GM04504 (cell line): ENCODE results near the gene SHISAL2A.

Experiments
- DNase-seq: peaks from one replicate; pipeline ENCODE4 v3.0.0-alpha.2; 2012; ENCODE audit warnings: low read depth

Gene SHISAL2A

DNA sequence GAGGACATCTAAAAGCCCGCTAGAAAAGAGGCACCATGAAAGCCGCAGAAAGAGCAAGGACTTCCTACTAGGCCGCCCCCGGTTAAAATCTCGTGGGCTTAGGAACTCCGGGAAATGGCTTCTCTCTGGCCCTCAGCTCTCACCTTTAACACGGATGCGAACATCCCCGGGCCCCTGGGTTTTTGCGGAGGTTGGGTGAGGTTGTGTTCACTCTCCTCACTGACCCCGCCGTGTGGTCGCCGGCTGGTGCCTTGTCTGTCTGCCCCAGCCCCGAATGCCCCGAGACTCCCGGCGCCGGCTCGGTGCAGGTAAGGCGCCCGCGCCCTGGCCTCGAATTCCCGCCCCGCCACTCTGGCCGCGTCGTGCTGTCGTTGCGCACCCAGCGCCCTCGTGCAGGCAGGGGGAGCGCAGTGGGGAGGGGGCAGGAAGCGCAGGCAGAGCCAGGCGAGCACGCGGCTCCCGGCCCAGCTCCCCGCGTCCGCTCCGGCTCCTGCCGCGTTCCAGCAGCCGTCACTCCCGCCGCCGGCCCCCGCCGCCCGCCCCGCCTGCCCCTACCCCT lies at the start of gene SHISAL2A:
Gene SHISAL2A (plus strand): TSS at position 437 of the 559 bp plus-strand sequence. CDS start 326 bp downstream, outside the sequence.
- DNase-seq: no peak

GRCh38 chr1:52585474-52585873 lies 47.5 kb upstream of the SHISAL2A start:
- no peak for DNase-seq

- DNase-seq: no peak
These were observed 44.9 kb upstream of the SHISAL2A start for GRCh38 chr1:52588027-52588426.

GRCh38 chr1:52588535-52588934 lies 44.4 kb upstream of the SHISAL2A start:
- no peak for DNase-seq

DNA sequence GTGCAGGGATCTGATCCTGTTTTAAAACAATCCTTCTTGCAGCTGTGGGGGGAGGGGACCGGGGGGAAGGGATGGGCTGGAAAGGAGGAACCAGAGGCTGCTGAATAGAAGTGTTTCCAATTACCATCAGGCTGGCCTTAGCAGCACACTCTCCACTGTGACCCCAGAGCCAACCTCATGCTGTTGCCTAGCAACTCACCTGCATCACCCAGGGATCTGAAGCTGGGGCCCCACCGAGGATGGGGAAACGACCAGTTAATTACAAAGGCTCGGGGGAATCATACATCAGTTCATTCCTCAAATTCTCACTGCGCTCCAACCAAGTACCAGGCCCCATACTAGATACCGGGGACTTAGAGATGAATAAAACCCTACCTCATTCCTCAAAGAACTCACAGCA lies 42.7 kb upstream of the SHISAL2A start:
- no peak for DNase-seq

DNA sequence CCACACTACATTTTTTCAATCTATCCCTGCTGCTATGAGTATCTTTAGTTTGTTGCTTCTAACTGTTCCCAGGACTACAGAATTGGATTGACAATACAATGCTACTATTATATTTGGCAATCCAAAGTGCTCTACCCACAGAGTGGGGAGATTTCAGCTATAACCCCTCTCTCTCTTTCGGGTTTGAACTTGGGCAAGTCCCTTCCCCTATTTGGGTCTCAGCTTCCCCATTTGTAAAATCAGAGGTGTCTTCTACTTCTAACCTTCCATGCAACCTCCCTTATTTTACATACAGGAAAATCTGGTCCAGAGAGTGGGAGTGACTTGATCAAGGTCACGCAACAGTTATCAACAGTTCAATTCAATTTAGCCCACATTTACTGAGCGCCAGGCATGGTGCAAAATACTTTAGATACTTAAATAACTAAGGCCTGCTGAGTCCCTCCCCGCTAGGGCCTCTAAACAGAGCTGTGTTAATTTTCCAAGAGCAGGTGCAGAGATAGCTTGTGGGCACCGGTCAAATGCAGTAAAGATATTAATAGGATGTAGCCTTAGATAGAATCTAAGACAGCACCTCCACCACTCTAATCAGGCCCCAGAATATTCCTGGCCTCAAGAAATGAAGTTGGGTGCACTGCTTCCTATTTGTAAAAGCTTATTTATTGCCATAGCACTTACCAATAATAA lies 40.2 kb upstream of the SHISAL2A start:
- no peak for DNase-seq

GRCh38 chr1:52593495-52593894 lies 39.5 kb upstream of the SHISAL2A start:
- no peak for DNase-seq

- DNase-seq: no peak
These were observed 37.9 kb upstream of the SHISAL2A start for GRCh38 chr1:52595061-52595460.

- DNase-seq: no peak
These were observed 35.1 kb upstream of the SHISAL2A start for GRCh38 chr1:52597912-52598311.

- no peak for DNase-seq
These were observed 34.2 kb upstream of the SHISAL2A start for GRCh38 chr1:52598729-52599128.

DNA sequence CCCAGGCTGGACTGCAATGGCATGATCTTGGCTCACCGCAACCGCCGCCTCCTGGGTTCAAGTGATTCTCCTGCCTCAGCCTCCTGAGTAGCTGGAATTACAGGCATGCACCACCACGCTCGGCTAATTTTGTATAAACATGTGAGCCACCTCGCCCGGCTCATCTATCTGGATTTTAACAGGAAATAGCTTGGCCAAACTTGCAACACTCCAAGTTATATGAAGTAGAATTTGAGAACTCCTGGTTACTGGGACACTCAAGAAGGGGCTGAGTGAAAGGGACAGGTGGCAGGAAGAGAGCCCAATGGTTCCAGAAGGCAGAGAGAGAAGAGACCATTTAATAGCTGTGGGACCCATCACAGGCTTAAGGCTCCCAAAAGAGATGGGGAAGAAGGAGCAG lies 33.7 kb upstream of the SHISAL2A start:
- DNase-seq: no peak

- no peak for DNase-seq
These were observed 32.3 kb upstream of the SHISAL2A start for GRCh38 chr1:52600533-52601179.

DNA sequence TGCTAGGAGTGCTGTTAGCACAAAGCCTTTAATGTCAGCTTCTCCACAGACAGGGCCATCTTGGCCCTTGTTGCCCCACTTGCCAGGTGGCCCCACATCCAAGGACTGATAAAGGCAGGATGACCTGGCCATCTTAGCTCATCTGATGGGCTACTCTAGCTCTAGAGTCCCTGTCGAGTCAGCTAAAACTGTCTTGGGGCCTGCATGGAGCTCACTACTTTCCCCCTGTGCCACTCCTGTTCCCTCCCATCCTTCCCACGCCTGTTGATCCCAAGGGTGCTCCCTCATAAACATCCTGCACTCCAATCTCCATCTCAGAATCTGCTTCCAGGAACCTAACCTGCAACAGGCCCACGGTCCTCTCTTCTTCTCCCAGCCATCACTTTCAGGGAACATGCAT lies 31.4 kb upstream of the SHISAL2A start:
- DNase-seq: no peak

GRCh38 chr1:52601991-52602855 lies 30.7 kb upstream of the SHISAL2A start, which contains the start of gene GPX7:
GPX7 (plus strand) TSS chr1:52602371; CDS start chr1:52602410, 39 bp downstream.
- DNase-seq: peak; percentile 24

- DNase-seq: peak; percentile 24
These were observed 29.9 kb upstream of the SHISAL2A start for GRCh38 chr1:52602856-52603600.

GRCh38 chr1:52603630-52604029 lies 29.3 kb upstream of the SHISAL2A start:
- no peak for DNase-seq

GRCh38 chr1:52604063-52604770 lies 28.8 kb upstream of the SHISAL2A start:
- no peak for DNase-seq

- DNase-seq: no peak
These were observed 19.2 kb upstream of the SHISAL2A start for GRCh38 chr1:52613636-52614373.

DNA sequence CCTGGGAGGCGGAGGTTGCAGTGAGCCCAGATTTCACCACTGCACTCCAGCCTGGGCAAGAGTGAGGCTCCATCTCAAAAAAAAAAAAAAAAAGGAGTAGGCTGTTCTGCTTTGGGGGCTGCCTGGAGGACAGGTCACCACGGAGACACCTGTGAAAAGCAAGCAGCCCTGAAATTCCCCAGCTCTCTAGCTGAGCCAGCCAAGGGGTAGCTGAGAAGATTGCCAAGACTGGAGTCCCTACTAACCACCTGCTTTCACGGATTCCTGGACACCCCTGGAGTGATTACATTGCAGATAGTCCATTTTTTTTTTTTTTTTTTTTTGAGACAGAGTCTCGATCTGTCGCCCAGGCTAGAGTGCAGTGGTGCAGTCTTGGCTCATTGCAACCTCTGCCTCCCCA lies 18.3 kb upstream of the SHISAL2A start:
- DNase-seq: no peak

DNA sequence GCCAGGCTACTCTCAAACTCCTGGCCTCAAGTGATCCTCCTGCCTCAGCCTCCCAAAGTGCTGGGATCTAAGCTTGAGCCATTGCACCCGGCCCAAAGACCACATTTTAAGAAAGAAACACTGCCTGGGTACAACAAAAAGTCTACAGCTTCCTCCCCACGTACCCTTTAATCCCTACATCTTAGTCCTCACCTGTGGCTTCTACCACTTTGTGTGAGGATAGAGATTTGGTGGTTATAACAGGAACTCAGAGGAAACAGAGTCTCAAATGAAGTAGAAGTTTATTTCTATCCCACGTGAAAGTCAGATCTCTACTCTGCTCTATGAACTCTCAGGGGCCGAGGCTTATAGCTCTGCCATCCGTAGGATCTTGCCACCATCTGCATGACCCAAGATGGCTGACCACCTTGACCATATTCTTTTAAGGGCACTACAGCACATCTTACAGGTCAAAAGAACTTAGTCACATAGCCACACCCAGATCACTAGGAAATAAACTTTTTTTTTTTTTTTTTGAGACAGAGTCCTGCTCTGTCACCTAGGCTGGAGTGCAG lies 17.4 kb upstream of the SHISAL2A start:
- DNase-seq: no peak
